Measurements from ENCODE around the gene TRIM69.
"Not testable (repeated sequence)": the region's sequence is repeated elsewhere in the genome, so short reads cannot be mapped to it uniquely, and the experiment has no call there.

The TRIM69 gene

DNA sequence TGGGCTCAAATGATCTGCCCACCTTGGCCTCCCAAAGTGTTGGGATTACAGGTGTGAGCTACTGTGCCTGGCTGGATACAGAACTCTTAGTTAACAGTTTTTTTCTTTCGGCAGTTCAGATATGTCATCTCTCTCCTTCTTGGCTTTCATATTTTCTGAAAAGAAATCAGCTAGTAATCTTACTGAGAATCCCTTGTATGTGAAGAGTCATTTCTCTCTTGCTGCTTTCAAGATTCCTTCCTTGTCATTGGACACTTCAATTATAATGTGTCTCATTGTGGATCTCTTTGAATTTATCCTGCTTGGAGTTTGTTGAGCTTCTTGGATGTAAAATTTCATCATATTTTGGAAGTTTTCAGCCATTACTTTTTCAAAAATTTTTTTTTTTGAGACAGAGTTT is 17.0 kb downstream of the TRIM69 start:
- DNase-seq, result no peak

GRCh38 chr15:44763187-44763586 is 26.9 kb downstream of the TRIM69 start:
- DNase-seq, result no peak

GRCh38 chr15:44763848-44764247 is 27.5 kb downstream of the TRIM69 start:
- no peak for DNase-seq

DNA sequence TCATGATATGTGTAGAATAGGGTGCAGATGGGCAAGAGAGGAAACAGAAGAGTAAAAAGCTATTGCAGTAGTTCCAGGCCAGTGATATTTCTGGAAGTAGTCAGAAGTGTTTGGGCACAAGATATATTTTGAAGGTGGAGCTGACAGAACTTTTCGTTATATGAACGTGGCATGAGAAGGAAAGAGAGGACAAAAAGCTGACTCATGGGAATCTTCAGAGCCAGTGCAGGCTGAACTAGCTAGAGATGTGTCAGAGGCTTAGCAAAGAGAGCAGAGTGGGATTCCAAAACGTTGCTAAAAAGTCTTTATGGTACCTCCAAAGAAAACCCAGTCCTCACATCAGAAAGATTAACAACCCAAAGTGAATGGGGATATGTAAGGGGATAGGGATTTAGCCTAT is 28.7 kb downstream of the TRIM69 start:
- DNase-seq, result no peak

DNA sequence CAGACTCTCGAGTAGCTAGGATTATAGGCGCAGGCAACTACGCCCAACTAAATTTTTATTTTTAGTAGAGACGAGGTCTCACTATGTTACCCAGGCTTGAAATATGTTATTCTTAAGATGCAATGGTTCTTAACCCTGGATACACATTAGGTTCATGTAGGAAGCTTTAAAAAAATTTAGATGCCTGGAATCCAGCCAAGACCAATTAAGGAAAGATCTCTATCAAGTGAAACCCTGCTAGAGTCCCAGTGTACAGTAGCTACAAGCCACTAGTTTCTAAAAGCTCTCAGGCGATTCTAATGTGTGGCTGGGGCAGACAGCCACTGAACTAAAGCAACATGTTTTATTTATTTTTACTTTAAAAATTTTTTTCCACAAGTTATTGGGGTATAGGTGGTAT is 33.2 kb downstream of the TRIM69 start:
- DNase-seq, result no peak

DNA sequence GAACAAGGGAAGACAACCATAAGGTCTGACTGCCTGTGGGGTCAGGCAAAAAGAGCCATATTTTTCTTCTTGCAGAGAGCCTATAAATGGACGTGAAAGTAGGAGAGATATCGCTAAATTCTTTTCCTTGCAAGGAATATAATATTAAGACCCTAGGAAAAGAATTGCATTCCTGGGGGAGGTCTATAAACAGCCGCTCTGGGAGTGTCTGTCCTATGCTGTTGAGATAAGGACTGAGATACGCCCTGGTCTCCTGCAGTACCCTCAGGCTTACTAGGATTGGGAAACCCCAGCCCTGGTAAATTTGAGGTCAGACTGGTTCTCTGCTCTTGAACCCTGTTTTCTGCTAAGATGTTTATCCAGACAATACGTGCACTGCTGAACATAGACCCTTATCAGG is 34.4 kb downstream of the TRIM69 start:
- DNase-seq, result not testable (repeated sequence)

GRCh38 chr15:44775953-44776352 is 39.6 kb downstream of the TRIM69 start:
- no peak for DNase-seq

DNA sequence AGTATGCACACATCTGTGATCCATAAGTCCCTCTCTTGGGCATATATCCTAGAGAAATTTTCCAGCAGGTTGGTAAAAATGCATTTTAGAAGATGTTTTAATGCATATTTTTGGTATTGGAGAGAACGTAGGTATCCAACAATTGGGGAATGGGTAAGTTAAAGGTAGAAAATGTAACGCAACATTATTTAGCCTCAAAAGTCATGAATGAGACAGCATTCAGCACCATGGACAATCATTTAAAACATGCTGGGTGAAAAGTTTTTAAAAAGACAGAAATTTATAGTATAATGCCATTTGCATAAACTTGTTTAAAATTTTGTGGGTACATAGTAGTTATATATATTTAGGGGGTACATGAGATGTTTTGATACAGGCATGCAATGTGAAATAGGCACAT is 43.4 kb downstream of the TRIM69 start:
- no peak for DNase-seq

GRCh38 chr15:44780608-44781007 is 44.3 kb downstream of the TRIM69 start:
- DNase-seq, result no peak

- no peak for DNase-seq
Measured at GRCh38 chr15:44781128-44781810, 44.9 kb downstream of the TRIM69 start.

- DNase-seq, result no peak
Measured at GRCh38 chr15:44782516-44782915, 46.2 kb downstream of the TRIM69 start.

GRCh38 chr15:44784918-44785274 is 48.6 kb downstream of the TRIM69 start:
- not testable (repeated sequence) for DNase-seq

DNA sequence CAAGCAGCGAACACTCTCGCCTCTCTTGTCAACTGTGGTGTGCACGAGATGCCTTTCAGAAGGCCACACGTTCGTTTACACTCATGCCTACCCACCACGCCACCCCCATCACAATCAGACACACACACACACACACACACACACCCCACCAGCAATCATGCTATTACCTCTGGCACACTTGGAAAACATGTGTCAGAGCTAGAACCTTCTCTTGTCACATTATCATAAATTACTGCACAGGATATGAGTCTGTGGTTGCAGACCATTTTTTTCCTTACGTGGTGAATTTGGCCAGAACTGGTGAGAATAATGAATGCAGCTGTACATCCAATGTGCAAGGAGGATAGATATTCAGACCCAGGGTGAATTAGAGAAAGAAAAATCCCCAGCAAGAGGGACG is 52.4 kb downstream of the TRIM69 start:
- DNase-seq, result peak; percentile 27

- no peak for DNase-seq
Measured at GRCh38 chr15:44790215-44790614, 53.9 kb downstream of the TRIM69 start.

DNA sequence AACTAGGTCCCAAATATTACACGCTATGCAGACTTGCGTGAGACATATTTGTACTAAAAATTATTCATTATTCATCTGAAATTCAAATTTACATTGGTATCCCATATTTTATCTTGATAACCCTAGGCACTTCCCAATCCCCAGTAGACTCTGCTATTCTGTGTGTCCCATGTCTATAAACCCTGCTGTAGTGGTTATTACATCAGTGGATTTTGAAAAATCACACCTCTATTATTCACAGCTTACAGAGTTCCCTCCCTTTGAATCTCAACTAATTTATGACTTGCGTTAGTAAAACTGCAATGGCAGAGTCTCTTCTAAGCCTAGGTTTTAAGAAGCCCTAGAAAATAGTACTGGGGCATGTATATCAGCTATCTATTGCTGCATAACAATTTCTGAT is 54.3 kb downstream of the TRIM69 start:
- DNase-seq, result no peak

DNA sequence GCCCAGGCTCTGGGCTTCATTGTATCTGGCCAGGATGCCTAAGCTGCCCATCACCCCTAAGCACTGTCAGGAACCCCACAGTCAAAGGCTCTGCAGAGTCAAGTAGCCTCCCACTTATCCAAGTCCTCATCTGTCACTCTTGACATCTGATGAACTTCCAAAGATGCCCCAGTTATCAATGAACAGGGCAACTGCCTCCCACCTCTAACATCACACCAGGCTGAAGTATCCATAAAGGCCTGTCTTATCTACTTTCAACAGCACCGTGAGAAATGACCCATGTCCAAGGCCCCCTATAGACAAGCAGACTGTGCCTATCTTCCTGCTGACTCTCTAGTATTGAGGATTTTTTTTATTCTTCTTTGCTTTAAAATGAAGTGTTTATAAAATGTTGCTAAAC is 56.4 kb downstream of the TRIM69 start:
- no peak for DNase-seq

DNA sequence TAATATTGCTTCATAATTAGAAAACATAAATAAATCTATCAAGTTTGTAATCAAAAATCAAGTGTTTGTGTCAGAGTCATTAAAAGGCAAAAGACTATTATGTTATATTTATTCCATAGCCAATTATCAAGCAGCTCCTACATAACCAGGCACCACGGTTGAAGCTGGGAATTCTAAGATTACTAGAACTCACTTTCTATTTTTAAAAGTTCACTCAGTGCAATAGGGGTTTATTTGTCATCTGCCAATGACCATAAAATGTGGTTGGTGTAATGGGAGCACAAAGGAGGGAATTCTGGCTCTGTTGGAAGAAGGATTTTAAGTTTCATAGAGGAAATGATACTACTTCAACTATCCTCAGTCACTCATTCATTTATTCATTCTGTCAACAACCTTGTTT is 57.7 kb downstream of the TRIM69 start:
- DNase-seq, result no peak

DNA sequence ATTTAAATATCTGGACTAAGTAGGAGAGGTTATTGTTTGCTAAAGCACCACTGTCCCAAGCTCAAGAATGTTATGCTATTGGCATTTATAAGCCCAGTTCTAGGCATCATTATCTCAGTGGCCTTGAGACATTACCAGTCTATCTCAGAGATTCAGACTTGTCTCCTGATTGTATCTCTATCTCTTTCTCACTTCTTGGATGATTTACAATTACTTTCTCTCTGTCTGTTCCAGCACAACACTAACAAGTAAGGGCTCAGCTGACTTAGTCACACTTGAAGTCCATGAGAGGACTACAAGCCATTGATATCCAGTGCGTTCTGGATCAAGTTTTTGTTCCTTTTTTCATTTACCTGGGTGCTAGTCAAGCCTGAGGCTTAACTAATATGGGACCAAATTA is 60.2 kb downstream of the TRIM69 start:
- DNase-seq, result no peak

DNA sequence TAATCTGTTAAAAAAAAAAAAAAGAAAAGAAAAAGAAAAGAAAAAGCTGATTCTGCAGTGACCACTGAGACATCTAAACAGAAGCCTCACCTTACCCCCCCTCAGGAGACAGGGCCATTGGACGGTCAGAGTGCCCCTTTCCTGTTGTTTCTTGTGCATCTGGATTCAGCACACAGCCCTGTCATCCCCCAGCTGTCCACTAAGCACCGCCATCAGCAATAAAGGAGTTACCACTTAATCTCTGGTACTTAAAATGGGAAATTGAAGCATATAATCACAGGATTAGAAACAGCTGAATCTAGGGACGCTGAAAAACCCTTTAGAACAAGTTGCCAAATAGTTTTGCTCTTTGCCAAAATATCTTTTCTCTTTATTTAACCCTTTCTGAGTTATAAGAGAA is 62.5 kb downstream of the TRIM69 start:
- no peak for DNase-seq

- DNase-seq, result no peak
Measured at GRCh38 chr15:44801364-44801763, 65.0 kb downstream of the TRIM69 start.

DNA sequence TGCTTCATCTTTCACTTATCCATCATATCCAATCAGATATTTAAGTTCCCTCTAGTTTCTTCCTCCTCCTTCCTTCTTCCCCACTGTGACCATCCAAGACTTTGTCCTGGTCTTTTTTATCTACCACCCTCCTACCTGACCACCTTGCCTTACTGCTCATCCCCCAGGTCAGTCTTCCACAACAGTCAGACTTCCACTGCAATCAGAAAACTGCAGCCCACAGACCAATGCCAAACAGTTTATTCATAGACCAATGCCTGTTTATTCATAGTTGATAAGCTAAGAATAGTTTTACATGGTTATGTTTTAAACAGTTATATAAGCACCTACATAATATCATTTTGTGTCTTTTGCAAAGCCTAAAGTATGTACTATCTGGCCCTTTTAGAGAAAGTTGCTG is 65.5 kb downstream of the TRIM69 start:
- no peak for DNase-seq

GRCh38 chr15:44802336-44802735 is 66.0 kb downstream of the TRIM69 start:
- DNase-seq, result no peak

DNA sequence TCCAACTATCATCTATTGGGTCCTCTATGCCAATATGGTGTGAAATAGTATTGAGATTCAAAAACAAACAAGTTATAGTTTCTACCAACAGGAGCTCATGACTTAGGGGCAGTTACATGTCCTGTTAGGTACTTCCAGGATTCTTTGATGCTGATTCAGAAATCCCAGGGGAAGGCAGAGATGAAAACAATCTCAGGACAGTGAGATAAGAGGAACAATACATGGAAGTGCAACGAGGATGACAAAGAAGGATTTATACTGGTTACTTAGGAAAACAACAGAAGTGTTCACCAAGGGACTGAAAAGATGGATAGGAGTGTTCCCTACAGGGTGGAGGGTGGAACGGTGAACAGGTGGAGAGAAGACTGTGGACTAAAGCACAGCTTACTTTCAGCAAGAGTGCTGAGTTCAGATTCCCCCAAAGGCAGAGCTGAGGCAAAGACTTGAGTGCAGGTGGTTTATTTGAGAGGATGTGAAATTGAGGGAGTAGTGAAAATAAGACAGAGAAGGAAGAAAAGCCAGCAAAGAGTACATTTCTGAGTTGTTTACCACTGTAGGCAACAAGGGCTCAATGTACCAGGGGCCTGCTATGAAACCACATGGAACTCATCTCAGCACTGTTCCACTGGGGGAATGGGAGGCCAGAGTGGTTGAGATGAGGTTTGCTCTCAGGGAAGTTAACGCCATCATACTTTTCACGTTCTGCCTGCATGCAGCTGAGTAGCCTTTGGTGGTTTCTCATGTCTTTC is 68.1 kb downstream of the TRIM69 start:
- DNase-seq, result no peak

DNA sequence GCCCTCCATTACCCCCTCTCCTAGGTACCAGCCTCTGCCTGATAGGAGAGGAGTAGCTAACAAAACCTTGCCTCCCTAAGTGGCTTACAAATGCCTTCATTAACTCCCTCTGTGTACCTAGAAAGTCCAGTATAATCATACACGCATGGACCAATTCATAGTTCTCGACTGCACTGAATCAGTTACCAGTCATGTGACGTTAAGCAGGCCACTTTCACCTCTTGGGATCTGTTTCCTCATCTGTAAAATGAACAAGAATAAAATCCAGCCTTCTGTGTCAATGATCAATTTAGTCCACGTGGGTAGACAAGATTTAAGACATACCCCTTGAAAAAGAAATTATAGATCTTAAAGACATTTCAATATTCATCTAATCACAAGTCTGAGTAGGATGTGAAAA is 72.2 kb downstream of the TRIM69 start:
- no peak for DNase-seq

DNA sequence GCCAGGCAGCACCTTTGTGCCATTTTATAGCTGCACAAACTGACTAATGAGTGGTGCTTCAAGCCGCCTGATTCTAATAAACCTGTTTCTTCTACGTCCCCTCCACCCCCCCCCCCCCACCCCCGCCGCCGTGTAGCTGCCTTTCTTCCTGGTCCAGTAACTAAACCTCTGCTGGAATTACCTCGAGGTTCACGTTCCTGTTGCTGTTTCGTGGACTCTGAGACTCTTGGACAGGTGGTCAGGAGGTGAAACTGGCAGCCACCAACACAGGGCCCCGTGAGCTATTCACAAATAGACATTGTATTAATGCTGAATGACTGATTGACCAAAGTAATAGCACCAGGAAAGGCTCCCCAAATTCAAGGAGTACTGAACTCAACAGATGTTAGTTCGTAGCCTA is 73.9 kb downstream of the TRIM69 start:
- no peak for DNase-seq

Measured in CD4-positive, alpha-beta T cell treated with Interleukin-4 for 4 hours (primary cell).